Prostate gland (tissue), 2 donors: ENCODE results near the gene INPP4B. TPM values are rescaled to one million over a fixed set of nuclear protein-coding genes. Genes with fewer than 3 reads are reported as not detected.

Source experiments
- DNase-seq: peaks from one replicate; pipeline ENCODE4 v3.0.0-alpha.2; 2019; ENCODE audit warnings: low spot score
- H3K27ac ChIP-seq, 2 donors: fragments of 200-600 bp; sonication (generic); 2 replicates each; pipeline ENCODE4 v1.5.1; 2017 to 2019
- H3K27me3 ChIP-seq: fragments of 200-600 bp; sonication (generic); replicated peaks from 2 replicates; pipeline ENCODE4 v1.5.1; 2019; ENCODE audit not compliant: insufficient read depth
- H3K36me3 ChIP-seq, 2 donors: fragments of 200-600 bp; sonication (generic); 1 replicate in 1 of 2; 2 replicates in 1 of 2; pipeline versions ENCODE4 v1.5.1 to v1.8.1; 2017 to 2019
- H3K4me1 ChIP-seq: fragments of 200-600 bp; sonication (generic); replicated peaks from 2 replicates; pipeline ENCODE4 v1.5.1; 2019
- H3K4me3 ChIP-seq, 2 donors: fragments of 200-600 bp; sonication (generic); 2 replicates each; pipeline ENCODE4 v1.5.1; 2017 to 2019
- H3K9me3 ChIP-seq: fragments of 200-600 bp; sonication (generic); 2 replicates; pipeline ENCODE4 v1.5.1; 2017
- POLR2A ChIP-seq: fragments of 450-650 bp; IDR thresholded peaks from one replicate; pipeline ENCODE4 v1.6.1; 2016; ENCODE audit warnings: antibody characterized with exemption, mild to moderate bottlenecking
- POLR2AphosphoS5 ChIP-seq: sonication (generic); formaldehyde crosslinking; IDR thresholded peaks from one replicate; pipeline ENCODE4 v1.6.1; 2017; ENCODE audit warnings: antibody characterized with exemption
- WGBS: methylation state at CpG from one replicate; pipeline ENCODE4 v1.1.5; 2018; 5-methylcytosine and 5-hydroxymethylcytosine counted together
- intact Hi-C: fragments of 100-400 bp; cut with DNase I; formaldehyde crosslinking; loops from one replicate; pipeline ENCODE4 v1.14.2; 2022
- total RNA-seq, 2 donors: library from RNA; depleted of rRNA; stranded (reverse); fragments of >200 nt; gene quantifications; one replicate each; pipeline ENCODE4 v1.1.0, GENCODE V29; 2016
- TF ChIP-seq, protein P1 (sequence below), 4 experiments: fragments of 200-600 bp in 2 of 4; fragments of 450-650 bp in 2 of 4; sonication (generic) in 2 of 4; IDR thresholded peaks; 1 replicate in 3 of 4; 2 replicates in 1 of 4; pipeline ENCODE4 v1.5.1; 2016 to 2019; ENCODE audit warnings: antibody characterized with exemption in 4 of 4, mild to moderate bottlenecking in 2 of 4, moderate library complexity in 2 of 4

The INPP4B gene
- total RNA-seq, 2 donors from 2014 or later, result 22.3 to 49.7 TPM

DNA sequence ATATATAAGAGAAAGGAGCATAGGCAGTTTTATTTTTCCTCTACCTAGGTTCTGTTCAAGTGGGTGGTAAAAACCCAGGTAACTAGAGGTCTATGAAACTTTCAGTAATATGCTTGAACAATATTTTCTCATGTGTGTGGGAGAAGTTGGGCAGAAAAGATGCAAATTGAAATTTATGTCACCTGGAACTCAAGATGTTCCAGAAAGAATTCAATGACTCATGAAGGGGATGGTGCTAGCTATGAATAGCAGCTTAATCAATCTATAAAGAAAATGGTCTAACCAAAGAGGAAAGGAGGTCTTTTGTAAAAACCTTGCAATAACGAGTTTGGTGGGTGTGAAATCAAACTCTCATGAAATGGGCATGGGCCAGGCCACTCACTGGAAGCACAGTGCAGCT is 263.8 kb downstream of the INPP4B start:
- Histone ChIP-seq H3K9me3 (no peaks in the 10 kb centered on the region), H3K27ac (no peak overlapping the region), H3K4me1 (no peaks in the 10 kb centered on the region), H3K36me3 (no peaks in the 10 kb centered on the region), H3K27me3 (no peaks in the 10 kb centered on the region), H3K4me3 (no peak overlapping the region)
- WGBS, result 41% methylated on average over 1 of the region's 1 CpG
- intact Hi-C loops, result no loop called here
- DNase-seq, result no peak
- no peak for TF ChIP-seq POLR2AphosphoS5
- no peak for TF ChIP-seq POLR2A
- TF ChIP-seq, protein P1, sequence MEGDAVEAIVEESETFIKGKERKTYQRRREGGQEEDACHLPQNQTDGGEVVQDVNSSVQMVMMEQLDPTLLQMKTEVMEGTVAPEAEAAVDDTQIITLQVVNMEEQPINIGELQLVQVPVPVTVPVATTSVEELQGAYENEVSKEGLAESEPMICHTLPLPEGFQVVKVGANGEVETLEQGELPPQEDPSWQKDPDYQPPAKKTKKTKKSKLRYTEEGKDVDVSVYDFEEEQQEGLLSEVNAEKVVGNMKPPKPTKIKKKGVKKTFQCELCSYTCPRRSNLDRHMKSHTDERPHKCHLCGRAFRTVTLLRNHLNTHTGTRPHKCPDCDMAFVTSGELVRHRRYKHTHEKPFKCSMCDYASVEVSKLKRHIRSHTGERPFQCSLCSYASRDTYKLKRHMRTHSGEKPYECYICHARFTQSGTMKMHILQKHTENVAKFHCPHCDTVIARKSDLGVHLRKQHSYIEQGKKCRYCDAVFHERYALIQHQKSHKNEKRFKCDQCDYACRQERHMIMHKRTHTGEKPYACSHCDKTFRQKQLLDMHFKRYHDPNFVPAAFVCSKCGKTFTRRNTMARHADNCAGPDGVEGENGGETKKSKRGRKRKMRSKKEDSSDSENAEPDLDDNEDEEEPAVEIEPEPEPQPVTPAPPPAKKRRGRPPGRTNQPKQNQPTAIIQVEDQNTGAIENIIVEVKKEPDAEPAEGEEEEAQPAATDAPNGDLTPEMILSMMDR (IDR thresholded peaks at IDR 0.05), result no peak

DNA sequence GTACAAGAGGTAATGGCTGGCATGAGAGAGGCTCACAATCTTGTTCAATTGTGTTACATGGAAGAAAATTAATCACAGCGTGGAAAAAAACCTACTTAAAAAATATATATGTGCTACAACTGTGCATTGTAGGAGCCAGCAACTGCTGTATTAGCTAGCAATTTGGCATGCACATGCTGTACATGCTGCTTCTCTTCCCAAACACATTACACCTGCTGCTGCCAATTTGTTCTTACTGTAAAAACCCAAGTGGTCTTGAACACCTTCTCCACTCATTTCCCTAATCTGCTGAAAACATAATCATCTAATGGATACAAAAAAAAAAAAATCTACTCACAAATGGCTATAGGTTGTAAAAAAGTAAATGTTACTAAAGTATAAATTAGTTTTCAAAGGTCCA is 264.2 kb downstream of the INPP4B start:
- no peaks in the 10 kb centered on the region for H3K27me3 ChIP-seq
- TF ChIP-seq POLR2A, result no peak
- WGBS, result 100% methylated on average over 1 of the region's 1 CpG

DNA sequence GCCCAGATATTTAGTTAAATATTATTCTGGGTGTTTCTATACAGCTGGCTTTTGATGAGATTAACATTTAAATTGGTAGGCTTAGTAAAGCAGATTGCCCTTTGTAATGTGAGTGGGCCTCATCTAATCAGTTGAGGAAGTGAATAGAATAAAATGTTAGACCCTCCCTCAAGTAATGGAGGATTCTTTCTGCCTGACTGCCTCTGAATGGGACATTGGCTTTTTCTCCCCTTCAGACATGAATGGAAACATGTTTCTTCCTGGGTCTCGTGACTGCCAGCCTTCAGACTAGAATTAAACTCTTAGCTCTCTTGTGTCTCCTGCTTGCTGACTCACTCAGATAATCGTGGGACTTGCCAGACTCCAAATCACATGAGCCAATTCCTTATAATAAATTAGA is 266.7 kb downstream of the INPP4B start:
- H3K36me3 ChIP-seq, result no peaks in the 10 kb centered on the region

More for the DNA sequence above, 264.2 kb downstream of the INPP4B start:
- H3K9me3 ChIP-seq, result no peaks in the 10 kb centered on the region
- no peak overlapping the region for H3K27ac ChIP-seq
- H3K4me3 ChIP-seq, result no peak overlapping the region
- intact Hi-C loops, result no loop called here
- no peaks in the 10 kb centered on the region for H3K36me3 ChIP-seq
- no peak for DNase-seq
- H3K4me1 ChIP-seq, result no peaks in the 10 kb centered on the region

DNA sequence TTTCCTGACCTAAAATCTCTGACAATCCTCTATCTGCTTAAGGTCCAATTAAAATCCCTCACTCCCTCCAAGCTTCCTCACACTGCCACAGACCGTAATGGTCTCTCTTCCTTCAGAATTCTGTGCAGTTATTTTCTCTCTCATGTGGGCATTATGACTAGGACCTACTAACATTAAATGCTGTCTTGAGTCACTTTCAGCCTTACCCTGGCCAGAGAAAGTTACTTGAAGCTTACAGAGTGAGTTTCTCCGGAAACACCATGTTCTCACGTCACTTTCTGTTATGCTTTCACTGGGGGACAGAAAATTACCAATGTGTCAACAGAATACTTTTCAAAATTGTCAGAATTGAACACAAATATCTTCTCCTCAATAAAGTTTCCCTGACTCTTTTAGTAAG is 271.8 kb downstream of the INPP4B start:
- Histone ChIP-seq H3K4me3 (no peak overlapping the region), H3K9me3 (no peaks in the 10 kb centered on the region), H3K27ac (no peak overlapping the region), H3K36me3 (no peaks in the 10 kb centered on the region), H3K4me1 (no peaks in the 10 kb centered on the region), H3K27me3 (no peaks in the 10 kb centered on the region)
- no peak for TF ChIP-seq POLR2AphosphoS5
- no peak for TF ChIP-seq POLR2A
- TF ChIP-seq, protein P1 (IDR thresholded peaks at IDR 0.05), result no peak
- no peak for DNase-seq
- intact Hi-C loops, result no loop called here
- 89% methylated on average over 3 of the region's 3 CpGs for WGBS

More for the DNA sequence above, 266.7 kb downstream of the INPP4B start:
- 79% methylated on average over 2 of the region's 2 CpGs for WGBS
- DNase-seq, result no peak
- Histone ChIP-seq H3K27me3 (no peaks in the 10 kb centered on the region), H3K4me3 (no peak overlapping the region), H3K4me1 (no peaks in the 10 kb centered on the region), H3K9me3 (no peaks in the 10 kb centered on the region), H3K27ac (no peak overlapping the region)
- intact Hi-C loops, result no loop called here
- no peak for TF ChIP-seq POLR2A
- TF ChIP-seq, protein P1 (IDR thresholded peaks at IDR 0.05), result no peak
- TF ChIP-seq POLR2AphosphoS5, result no peak

DNA sequence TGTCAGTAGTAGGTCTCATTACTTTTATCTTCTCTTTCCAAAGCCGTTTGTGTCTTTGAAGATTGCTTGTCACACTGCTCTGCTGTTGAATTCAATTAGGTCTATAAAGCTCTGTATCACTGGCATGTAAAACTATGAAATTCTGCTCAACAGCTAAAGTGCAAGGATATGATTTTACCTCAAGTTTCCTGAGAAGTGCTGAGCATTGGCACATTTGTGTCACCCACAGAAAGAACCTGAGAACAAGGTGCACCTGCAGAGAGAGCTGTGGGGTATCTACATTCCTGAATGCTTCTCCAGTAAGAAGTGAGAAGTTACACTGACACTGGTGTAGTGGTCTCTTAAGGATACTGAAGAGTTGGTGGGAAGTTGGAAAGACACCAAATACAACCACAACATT is 274.0 kb downstream of the INPP4B start:
- WGBS, result 47% methylated on average over 1 of the region's 1 CpG
- H3K4me3 ChIP-seq, result no peak overlapping the region
- no peak for TF ChIP-seq POLR2AphosphoS5
- TF ChIP-seq POLR2A, result no peak
- TF ChIP-seq, protein P1 (IDR thresholded peaks at IDR 0.05), result no peak
- no peaks in the 10 kb centered on the region for H3K36me3 ChIP-seq
- H3K9me3 ChIP-seq, result no peaks in the 10 kb centered on the region
- no peak overlapping the region for H3K27ac ChIP-seq
- intact Hi-C loops, result no loop called here
- DNase-seq, result no peak
- no peaks in the 10 kb centered on the region for H3K27me3 ChIP-seq
- no peaks in the 10 kb centered on the region for H3K4me1 ChIP-seq
